ENCODE results near the gene NME7.

- TF ChIP-seq CTCF (IDR thresholded peaks at IDR 0.05) (no peak), POLR2A (IDR thresholded peaks at IDR 0.05) (no peak), POLR2AphosphoS5 (IDR thresholded peaks at IDR 0.05; ENCODE audit: insufficient read depth in 1 of 2, low read depth in 1 of 2) (no peak)
Measured at GRCh38 chr1:169130683-169131082, 236.9 kb downstream of the NME7 start.

All from vagina (tissue), 2 donors.